ENCODE data around the gene VIPR2.

DNA sequence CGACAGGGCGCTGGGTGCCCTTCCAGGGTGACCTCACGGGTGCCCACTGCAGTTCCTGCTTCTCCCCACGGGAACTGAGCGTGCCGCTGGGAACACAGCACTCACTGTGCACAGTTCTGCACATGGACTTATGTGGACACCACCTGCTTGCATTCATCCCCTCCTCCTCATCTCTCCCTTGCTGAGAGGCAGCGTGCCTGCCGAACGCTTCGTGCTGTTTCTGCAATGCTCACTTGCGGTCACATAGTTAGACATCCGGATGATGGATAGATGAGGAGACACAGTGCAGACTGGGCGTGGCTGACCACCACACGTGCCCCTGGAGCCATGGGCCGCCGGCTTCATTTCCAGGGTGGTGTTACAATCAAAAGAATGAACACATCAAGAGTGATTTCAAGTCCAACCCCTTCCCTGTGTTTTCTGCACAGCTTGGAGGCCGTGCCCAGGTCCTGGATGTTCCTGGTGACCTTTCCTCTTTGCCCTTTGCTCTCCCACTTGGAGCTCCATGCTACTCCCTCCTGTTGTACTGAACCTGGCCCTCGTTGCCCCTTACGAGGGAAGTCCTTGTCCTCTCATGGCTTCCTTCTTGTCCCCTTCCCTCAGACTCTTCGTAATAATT is 119.4 kb downstream of the VIPR2 start:
- no peak for TF ChIP-seq POLR2A (IDR thresholded peaks at IDR 0.05)
- TF ChIP-seq, protein P1, sequence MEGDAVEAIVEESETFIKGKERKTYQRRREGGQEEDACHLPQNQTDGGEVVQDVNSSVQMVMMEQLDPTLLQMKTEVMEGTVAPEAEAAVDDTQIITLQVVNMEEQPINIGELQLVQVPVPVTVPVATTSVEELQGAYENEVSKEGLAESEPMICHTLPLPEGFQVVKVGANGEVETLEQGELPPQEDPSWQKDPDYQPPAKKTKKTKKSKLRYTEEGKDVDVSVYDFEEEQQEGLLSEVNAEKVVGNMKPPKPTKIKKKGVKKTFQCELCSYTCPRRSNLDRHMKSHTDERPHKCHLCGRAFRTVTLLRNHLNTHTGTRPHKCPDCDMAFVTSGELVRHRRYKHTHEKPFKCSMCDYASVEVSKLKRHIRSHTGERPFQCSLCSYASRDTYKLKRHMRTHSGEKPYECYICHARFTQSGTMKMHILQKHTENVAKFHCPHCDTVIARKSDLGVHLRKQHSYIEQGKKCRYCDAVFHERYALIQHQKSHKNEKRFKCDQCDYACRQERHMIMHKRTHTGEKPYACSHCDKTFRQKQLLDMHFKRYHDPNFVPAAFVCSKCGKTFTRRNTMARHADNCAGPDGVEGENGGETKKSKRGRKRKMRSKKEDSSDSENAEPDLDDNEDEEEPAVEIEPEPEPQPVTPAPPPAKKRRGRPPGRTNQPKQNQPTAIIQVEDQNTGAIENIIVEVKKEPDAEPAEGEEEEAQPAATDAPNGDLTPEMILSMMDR (IDR thresholded peaks at IDR 0.05 in 8 of 11, conservative IDR thresholded peaks at IDR 0.05 in 3 of 11), result no peak
- TF ChIP-seq POLR2AphosphoS5 (IDR thresholded peaks at IDR 0.05), result no peak
